CD14-positive monocyte (primary cell): Measurements from ENCODE around the gene NUDT6. TPM values are rescaled to one million over a fixed set of nuclear protein-coding genes. Genes with fewer than 3 reads are reported as not detected.

Source experiments
- DNase-seq, 3 donors: peaks; one replicate each; pipeline ENCODE4 v3.0.0-alpha.2; 2011 to 2022
- H2AFZ ChIP-seq: 2 replicates; pipeline ENCODE4 v1.6.0; 2012; ENCODE audit warnings: mild to moderate bottlenecking, low read depth, low read length, inconsistent platforms; ENCODE audit not compliant: insufficient read depth, poor library complexity, severe bottlenecking
- H3K27ac ChIP-seq, 2 donors: 1 replicate in 1 of 2; 2 replicates in 1 of 2; pipeline ENCODE4 v1.5.1; 2012 to 2013; ENCODE audit warnings: low read length in 2 of 2, control low read depth in 1 of 2, inconsistent platforms in 1 of 2, low read depth in 1 of 2, mild to moderate bottlenecking in 1 of 2
- H3K27me3 ChIP-seq, 2 donors: one replicate each; pipeline versions ENCODE4 v1.6.0 to v1.6.1; 2011 to 2013; ENCODE audit warnings: low read length in 2 of 2; ENCODE audit not compliant: control insufficient read depth in 2 of 2, insufficient read depth in 2 of 2
- H3K36me3 ChIP-seq, 2 donors: replicated peaks in 1 of 2; 1 replicate in 1 of 2; 2 replicates in 1 of 2; pipeline versions ENCODE4 v1.5.1 to v1.6.1; 2012 to 2013; ENCODE audit warnings: low read length in 2 of 2, control low read depth in 1 of 2, inconsistent platforms in 1 of 2, mild to moderate bottlenecking in 1 of 2; ENCODE audit not compliant: insufficient read depth in 2 of 2, control insufficient read depth in 1 of 2
- H3K4me1 ChIP-seq, 2 donors: 1 replicate in 1 of 2; 2 replicates in 1 of 2; pipeline versions ENCODE4 v1.5.1 to v1.6.1; 2012 to 2013; ENCODE audit warnings: low read length in 2 of 2, control low read depth in 1 of 2, inconsistent platforms in 1 of 2, mild to moderate bottlenecking in 1 of 2, moderate library complexity in 1 of 2; ENCODE audit not compliant: insufficient read depth in 2 of 2, control insufficient read depth in 1 of 2
- H3K4me2 ChIP-seq: replicated peaks from 2 replicates; pipeline ENCODE3; 2012; ENCODE audit warnings: low read length, moderate library complexity, mild to moderate bottlenecking; ENCODE audit not compliant: poor library complexity, severe bottlenecking; ENCODE audit errors: extremely low read depth
- H3K4me3 ChIP-seq, 3 experiments: fragments of 200-600 bp in 1 of 3; sonication (generic) in 1 of 3; replicated peaks in 1 of 3; 1 replicate in 2 of 3; 2 replicates in 1 of 3; pipeline ENCODE4 v1.5.1; 2011 to 2013; ENCODE audit warnings: low read length in 3 of 3, mild to moderate bottlenecking in 3 of 3, control low read depth in 2 of 3, low read depth in 2 of 3, inconsistent platforms in 1 of 3, moderate library complexity in 1 of 3
- H3K79me2 ChIP-seq: 2 replicates; pipeline ENCODE4 v1.6.0; 2012; ENCODE audit warnings: mild to moderate bottlenecking, control low read depth, inconsistent platforms, low read length, moderate library complexity; ENCODE audit not compliant: insufficient read depth
- H3K9ac ChIP-seq: 2 replicates; pipeline ENCODE4 v1.6.0; 2017; ENCODE audit warnings: low read length, mild to moderate bottlenecking; ENCODE audit not compliant: insufficient read depth, poor library complexity, severe bottlenecking
- H3K9me3 ChIP-seq, 2 donors: replicated peaks in 1 of 2; 1 replicate in 1 of 2; 2 replicates in 1 of 2; pipeline versions ENCODE4 v1.5.1 to v1.6.1; 2012 to 2013; ENCODE audit warnings: low read length in 2 of 2, control low read depth in 1 of 2; ENCODE audit not compliant: control insufficient read depth in 1 of 2, insufficient read depth in 1 of 2
- H4K20me1 ChIP-seq: 2 replicates; pipeline ENCODE4 v1.6.0; 2012; ENCODE audit warnings: mild to moderate bottlenecking, low read length, control low read depth, moderate library complexity; ENCODE audit not compliant: insufficient read depth
- H3K27ac Mint-ChIP-seq, 7 donors: one replicate each; pipeline ENCODE4 v1.8.0; 2020; ENCODE audit warnings: mild to moderate bottlenecking in 7 of 7, mixed read lengths in 7 of 7, moderate library complexity in 6 of 7, inconsistent platforms in 2 of 7
- H3K27me3 Mint-ChIP-seq, 3 donors: one replicate each; pipeline ENCODE4 v1.8.0; 2021 to 2022; ENCODE audit warnings: low read depth in 3 of 3, mild to moderate bottlenecking in 3 of 3, mixed read lengths in 3 of 3, moderate library complexity in 3 of 3, inconsistent platforms in 1 of 3
- H3K36me3 Mint-ChIP-seq, 2 donors: one replicate each; pipeline ENCODE4 v1.8.0; 2020; ENCODE audit warnings: mixed read lengths in 2 of 2, inconsistent platforms in 1 of 2, mild to moderate bottlenecking in 1 of 2
- H3K4me1 Mint-ChIP-seq: one replicate; pipeline ENCODE4 v1.8.0; 2020; ENCODE audit warnings: mild to moderate bottlenecking, mixed read lengths
- H3K4me3 Mint-ChIP-seq, 2 donors: one replicate each; pipeline ENCODE4 v1.8.0; 2020; ENCODE audit warnings: mild to moderate bottlenecking in 2 of 2, mixed read lengths in 2 of 2, moderate library complexity in 1 of 2
- H3K9me3 Mint-ChIP-seq, 7 donors: one replicate each; pipeline ENCODE4 v1.8.0; 2020 to 2022; ENCODE audit warnings: mixed read lengths in 7 of 7, mild to moderate bottlenecking in 6 of 7, moderate library complexity in 6 of 7, inconsistent platforms in 2 of 7
- WGBS: methylation state at CpG from one replicate; pipeline ENCODE4 v1.1.5; 2013; ENCODE audit warnings: missing lambda C conversion rate; ENCODE audit not compliant: insufficient coverage; 5-methylcytosine and 5-hydroxymethylcytosine counted together
- intact Hi-C, 2 donors: fragments of 100-400 bp; cut with micrococcal nuclease; formaldehyde crosslinking; loops; one replicate each; pipeline versions ENCODE4 v1.15.0 to v1.15.1; 2023
- polyA plus RNA-seq, 3 donors: library from polyadenylated mRNA; depleted of rRNA in 1 of 3; unstranded in 2 of 3; stranded (reverse) in 1 of 3; fragments of 300-500 nt in 2 of 3; fragments of >200 nt in 1 of 3; fragmentation: Illumina TruSeq in 2 of 3; gene quantifications; 1 replicate in 2 of 3; 2 replicates in 1 of 3; pipeline ENCODE4 v1.2.3, GENCODE V29; 2012 to 2021
- TF ChIP-seq, protein P1 (sequence below): fragments of 200-600 bp; IDR thresholded peaks from one replicate; pipeline ENCODE4 v1.8.0; 2022; ENCODE audit warnings: antibody characterized with exemption, mild to moderate bottlenecking

NUDT6 gene
- polyA plus RNA-seq, 3 donors = 1.6 to 1.9 (median 1.6) TPM

DNA sequence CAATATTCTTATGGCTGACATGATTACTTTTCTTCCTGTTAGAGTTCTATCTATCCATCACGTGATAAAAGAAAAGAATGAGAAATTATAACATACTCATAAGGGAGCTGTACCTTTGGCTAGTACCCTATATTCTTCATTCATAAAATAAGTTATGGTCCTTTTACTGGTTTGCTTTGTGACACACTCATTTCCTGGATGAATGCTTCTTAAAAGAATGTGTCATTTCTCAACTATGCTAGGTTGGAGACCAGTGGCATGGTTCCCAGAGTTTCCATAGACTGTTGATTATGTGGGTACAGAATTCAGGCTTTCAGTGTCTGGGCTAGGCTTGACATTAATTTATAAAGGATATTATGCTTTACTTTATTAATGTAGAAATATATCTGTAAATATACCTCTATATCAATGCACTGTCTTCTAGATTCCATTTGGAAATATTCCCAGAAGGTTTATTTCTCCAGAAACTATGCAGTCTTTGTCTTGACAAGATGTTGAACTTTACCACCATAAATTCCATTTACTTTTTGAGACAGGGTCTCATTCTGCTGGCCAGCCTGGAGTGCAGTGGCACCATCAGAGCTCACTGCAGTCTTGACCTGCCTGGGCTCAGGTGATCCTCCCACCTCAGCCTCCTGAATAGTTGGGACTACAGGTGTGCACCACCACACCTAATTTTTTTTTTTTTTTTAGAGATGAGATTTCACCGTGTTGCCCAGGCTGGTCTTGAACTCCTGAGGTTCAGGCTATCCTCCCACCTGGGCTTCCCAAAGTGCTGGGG lies 23.8 kb downstream of the NUDT6 start:
- no peaks in the 10 kb centered on the region for H4K20me1 ChIP-seq
- WGBS = no CpG with 5 or more reads among the region's 2 CpGs
- H3K4me3 ChIP-seq = no peak overlapping the region
- H2AFZ ChIP-seq = no peak overlapping the region
- no peaks in the 10 kb centered on the region for H3K27me3 Mint-ChIP-seq
- no peak for DNase-seq
- no peak overlapping the region for H3K4me2 ChIP-seq
- no peak overlapping the region for H3K9ac ChIP-seq
- H3K4me1 Mint-ChIP-seq = no peaks in the 10 kb centered on the region
- no peaks in the 10 kb centered on the region for H3K9me3 ChIP-seq
- H3K27ac ChIP-seq = no peak overlapping the region
- H3K4me1 ChIP-seq = no peaks in the 10 kb centered on the region
- H3K27me3 ChIP-seq = no peaks in the 10 kb centered on the region
- TF ChIP-seq, protein P1, sequence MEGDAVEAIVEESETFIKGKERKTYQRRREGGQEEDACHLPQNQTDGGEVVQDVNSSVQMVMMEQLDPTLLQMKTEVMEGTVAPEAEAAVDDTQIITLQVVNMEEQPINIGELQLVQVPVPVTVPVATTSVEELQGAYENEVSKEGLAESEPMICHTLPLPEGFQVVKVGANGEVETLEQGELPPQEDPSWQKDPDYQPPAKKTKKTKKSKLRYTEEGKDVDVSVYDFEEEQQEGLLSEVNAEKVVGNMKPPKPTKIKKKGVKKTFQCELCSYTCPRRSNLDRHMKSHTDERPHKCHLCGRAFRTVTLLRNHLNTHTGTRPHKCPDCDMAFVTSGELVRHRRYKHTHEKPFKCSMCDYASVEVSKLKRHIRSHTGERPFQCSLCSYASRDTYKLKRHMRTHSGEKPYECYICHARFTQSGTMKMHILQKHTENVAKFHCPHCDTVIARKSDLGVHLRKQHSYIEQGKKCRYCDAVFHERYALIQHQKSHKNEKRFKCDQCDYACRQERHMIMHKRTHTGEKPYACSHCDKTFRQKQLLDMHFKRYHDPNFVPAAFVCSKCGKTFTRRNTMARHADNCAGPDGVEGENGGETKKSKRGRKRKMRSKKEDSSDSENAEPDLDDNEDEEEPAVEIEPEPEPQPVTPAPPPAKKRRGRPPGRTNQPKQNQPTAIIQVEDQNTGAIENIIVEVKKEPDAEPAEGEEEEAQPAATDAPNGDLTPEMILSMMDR = no peak
- H3K79me2 ChIP-seq = no peaks in the 10 kb centered on the region
- H3K4me3 Mint-ChIP-seq = no peak overlapping the region
- peaks cover 0 to 5% of the 10 kb centered on the region in 2 donors for H3K36me3 Mint-ChIP-seq
- intact Hi-C loops = no loop called here
- H3K36me3 ChIP-seq = no peaks in the 10 kb centered on the region
- no peaks in the 10 kb centered on the region for H3K9me3 Mint-ChIP-seq
- no peak overlapping the region for H3K27ac Mint-ChIP-seq

GRCh38 chr4:122896270-122896669 lies 26.1 kb downstream of the NUDT6 start:
- Histone ChIP-seq H4K20me1 (no peaks in the 10 kb centered on the region), H3K4me3 (no peak overlapping the region), H3K9ac (no peak overlapping the region), H3K4me2 (no peak overlapping the region), H2AFZ (no peak overlapping the region), H3K27ac (no peak overlapping the region), H3K36me3 (no peaks in the 10 kb centered on the region), H3K9me3 (no peaks in the 10 kb centered on the region), H3K79me2 (no peaks in the 10 kb centered on the region), H3K27me3 (no peaks in the 10 kb centered on the region), H3K4me1 (no peaks in the 10 kb centered on the region)
- DNase-seq = no peak
- intact Hi-C loops = no loop called here
- no peak overlapping the region for H3K4me3 Mint-ChIP-seq
- no peaks in the 10 kb centered on the region for H3K27me3 Mint-ChIP-seq
- H3K36me3 Mint-ChIP-seq = peaks cover 2 to 10% of the 10 kb centered on the region in 2 donors
- no peaks in the 10 kb centered on the region for H3K9me3 Mint-ChIP-seq
- no peak overlapping the region for H3K27ac Mint-ChIP-seq
- no CpG with 5 or more reads among the region's 1 CpG for WGBS
- TF ChIP-seq, protein P1 = no peak
- no peaks in the 10 kb centered on the region for H3K4me1 Mint-ChIP-seq
